HG03442 (cell line): Measurements from ENCODE around the gene VPS13D.

Experiments used
- ATAC-seq: cut with Tn5 transposase; IDR thresholded peaks from one replicate; pipeline ENCODE4 v1.9.1; 2021; ENCODE audit warnings: mild to moderate bottlenecking, moderate library complexity; ENCODE audit not compliant: unreplicated experiment

The VPS13D gene

GRCh38 chr1:12228979-12229378, 851 bp upstream of the VPS13D start:
- no peak for ATAC-seq

DNA sequence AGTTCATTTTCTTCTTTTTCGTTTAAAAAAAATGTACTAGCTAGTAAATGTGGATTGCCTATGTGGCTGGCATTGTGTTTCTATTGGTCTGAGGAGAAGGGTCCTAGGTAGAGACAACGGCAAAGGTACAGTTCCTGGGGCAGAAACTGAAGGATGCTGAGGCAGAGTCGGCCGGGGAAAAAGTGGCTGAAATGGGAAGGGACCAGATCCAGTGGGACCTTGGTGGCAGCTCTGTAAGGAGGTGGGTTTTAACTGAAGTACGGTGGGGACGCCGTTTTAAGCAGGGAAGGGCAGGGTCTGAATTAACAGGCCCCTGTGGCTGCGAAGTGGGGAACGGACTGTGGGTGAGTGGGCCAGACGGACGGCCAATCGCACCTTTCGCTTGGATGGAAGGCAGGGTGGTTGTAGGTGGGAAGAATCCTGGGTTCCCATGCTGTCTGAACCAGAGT, 420 bp upstream of the VPS13D start:
- ATAC-seq: no peak

DNA sequence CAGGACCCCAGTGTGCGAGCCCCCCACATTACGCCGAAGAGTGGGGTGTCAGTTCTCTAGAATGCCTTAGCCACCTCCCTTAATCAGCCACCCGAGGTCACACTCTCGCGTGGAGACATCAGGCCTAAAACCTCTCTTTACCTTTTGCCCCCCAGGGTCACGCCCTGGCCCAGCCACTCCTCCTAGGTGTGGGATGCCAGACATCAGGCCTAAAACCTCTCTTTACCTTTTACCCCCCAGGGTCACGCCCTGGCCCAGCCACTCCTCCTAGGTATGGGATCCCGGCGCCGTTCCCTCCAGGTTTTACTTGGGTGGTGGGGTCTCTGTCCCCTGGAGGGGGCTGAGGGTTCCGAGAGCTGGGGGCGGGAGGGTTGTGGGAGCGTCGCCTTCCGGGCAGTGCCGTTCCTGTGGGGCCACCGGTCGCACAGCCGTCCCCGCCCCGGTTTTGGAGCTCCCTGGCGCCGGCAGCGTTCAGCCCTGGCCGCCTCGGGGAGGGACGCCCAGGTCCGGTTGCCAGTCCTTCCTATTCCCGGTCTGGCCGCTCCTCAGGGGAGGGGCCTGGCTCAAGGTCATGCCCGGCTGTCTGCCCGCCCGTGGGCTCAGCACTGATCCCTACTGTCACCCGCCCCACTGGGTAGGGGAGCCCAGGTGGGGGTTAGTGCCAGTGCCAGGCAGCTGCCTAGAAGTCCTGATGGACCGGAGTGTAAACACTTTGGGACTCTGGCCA, 882 bp downstream of the VPS13D start:
- peak; percentile 10 for ATAC-seq

DNA sequence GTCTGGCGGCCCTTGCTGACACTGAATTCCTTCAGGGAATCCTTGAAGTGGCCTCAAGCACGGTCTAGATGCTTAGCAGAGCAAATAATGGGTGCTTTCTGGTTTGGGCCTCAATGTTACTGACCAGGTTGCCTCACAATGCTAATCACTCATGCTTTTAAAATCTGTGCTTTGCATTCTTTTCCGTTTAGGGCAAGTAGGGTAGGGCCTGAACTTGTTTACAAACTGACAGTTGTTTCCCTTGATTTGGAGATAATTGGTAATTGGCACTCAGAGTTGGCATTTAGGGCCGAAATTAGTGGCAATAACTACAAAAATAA, 1.4 kb downstream of the VPS13D start:
- ATAC-seq: no peak

- ATAC-seq: no peak
These were observed 2.4 kb downstream of the VPS13D start for GRCh38 chr1:12232221-12232620.

- no peak for ATAC-seq
These were observed 14.2 kb downstream of the VPS13D start for GRCh38 chr1:12244078-12244477.

DNA sequence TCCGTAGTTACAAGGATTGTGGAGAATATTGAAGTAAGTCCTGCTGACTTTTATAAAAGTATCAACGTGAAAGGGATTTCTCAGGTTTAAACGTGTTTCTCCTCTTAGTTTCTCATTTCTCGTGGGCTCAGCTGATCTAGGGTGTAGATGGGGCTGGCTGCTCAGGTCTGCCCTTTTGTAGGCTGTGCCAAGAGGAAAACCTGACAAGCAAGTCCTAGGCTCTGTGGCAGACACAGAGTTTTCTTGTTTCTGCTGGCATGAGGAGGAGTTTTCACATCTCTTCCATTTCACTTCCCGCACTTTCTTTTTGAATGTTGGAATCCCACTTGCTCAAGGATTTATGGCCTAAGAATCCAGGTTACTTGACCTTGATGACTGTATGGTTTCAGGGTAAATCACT, 14.8 kb downstream of the VPS13D start:
- ATAC-seq: no peak

DNA sequence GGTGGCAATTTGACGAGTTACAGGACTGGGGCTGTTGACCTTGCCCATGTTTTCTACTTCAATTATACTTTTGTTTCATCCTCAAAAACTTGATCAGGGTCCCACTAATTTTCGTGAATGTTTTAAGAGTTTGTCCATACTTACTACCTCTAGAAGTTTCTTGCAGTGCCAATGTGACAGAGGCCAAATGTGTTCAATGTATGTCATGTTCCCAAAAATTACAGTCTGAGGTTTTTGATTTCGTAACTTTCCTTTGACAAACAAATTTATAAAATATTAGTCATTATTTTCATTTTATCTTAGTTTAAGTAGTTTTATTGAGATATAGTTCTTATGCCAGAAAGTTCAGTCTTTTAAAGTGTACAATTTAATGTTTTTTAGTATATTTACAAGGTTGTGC, 15.3 kb downstream of the VPS13D start:
- ATAC-seq: no peak

- ATAC-seq: no peak
These were observed 15.9 kb downstream of the VPS13D start for GRCh38 chr1:12245733-12246132.

DNA sequence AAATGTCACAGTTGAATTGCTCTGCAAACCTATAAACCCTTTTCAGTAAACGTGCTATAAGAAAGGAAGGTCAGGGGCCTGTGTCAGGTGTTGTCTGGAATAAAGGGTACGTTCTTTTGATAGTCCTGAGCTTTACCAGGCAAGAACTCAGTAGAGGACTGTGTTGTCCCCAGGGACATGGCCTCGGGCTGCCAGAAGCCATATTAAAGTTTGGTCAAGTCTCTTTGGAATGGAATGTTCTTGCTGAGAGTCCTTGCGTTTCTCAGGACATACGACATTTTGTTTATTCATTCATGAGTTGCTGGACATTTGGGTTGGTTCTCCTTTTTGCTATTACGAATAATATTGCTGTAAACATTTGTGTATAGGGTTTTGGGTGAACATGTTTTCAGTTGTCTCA, 16.8 kb downstream of the VPS13D start:
- ATAC-seq: no peak

- ATAC-seq: no peak
These were observed 19.4 kb downstream of the VPS13D start for GRCh38 chr1:12249181-12249580.

DNA sequence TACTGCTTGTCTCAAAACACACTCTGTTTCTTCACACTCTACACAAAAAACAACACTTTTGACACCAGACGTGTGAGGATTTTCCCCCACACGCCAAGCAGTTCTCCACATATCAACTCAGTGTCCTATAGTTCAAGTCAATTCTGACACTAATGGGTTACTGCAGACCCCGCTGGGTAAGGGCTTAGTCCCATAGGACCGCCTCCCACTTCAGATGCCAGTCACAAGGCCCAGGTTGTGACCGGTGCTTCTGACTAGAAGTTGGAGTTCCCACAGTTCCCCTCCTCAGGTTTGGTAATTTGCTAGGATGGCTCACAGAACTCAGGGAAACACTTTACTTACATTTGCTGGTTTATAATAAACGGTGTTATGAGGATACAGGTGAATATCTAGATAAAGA, 19.9 kb downstream of the VPS13D start:
- no peak for ATAC-seq

DNA sequence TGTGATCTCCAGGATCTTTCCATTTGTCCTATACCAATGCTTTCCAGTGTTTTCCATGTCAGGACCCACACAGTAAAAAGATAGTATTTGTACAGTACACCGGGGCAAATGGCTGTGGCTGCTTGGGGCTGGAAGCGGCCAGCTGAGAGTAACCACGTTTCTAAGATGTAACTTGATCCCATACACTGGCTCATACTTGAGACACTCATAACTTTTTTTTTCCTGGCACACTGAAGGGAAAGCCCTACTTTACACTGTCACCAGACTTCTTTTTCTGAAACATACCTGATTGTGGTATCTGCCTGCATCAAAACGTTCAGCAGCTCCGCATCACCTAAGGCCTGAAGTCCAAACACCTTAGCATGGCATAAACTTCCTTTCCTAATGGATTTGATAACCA, 21.6 kb downstream of the VPS13D start:
- no peak for ATAC-seq

GRCh38 chr1:12255913-12256312, 26.1 kb downstream of the VPS13D start:
- no peak for ATAC-seq

GRCh38 chr1:12258272-12258671, 28.4 kb downstream of the VPS13D start:
- ATAC-seq: no peak

DNA sequence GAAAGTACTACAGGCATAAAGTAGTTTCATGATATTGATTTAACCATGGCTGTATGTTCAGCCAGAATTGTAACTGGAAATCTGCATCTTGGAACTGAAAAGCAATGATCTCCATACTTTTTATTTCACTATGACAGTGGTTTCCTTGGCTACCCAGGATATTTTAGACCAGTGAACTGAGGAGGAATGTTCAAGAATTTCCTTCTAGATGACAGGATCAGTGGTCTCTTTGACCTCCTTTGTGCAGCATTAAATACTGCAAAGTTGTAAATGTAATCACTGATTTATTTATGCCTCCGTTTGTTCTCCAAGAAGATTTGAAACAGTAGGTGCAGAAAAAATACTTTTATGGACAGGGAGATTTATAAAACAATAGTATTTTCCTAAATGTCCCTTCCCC, 39.5 kb downstream of the VPS13D start:
- ATAC-seq: no peak

- ATAC-seq: no peak
These were observed 41.2 kb downstream of the VPS13D start for GRCh38 chr1:12271033-12271432.

- ATAC-seq: no peak
These were observed 42.9 kb downstream of the VPS13D start for GRCh38 chr1:12272770-12273169.

- no peak for ATAC-seq
These were observed 45.5 kb downstream of the VPS13D start for GRCh38 chr1:12275370-12275769.

DNA sequence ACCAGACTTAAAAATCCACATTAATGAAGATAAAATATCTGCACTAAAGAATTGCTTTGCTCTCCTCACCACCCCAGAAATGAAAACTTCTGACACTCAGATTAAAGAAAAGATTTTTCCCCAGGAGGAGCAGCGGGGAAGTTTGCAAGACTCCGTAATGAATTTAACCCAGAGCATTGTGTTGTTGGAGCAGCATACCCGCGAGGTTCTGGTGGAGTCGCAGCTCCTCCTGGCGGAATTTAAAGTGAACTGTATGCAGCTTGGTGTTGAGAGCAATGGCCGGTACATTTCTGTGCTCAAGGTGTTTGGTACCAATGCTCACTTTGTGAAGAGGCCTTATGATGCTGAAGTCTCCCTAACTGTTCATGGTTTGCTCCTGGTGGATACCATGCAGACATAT, 46.4 kb downstream of the VPS13D start:
- no peak for ATAC-seq

GRCh38 chr1:12279003-12279402, 49.2 kb downstream of the VPS13D start:
- ATAC-seq: no peak

DNA sequence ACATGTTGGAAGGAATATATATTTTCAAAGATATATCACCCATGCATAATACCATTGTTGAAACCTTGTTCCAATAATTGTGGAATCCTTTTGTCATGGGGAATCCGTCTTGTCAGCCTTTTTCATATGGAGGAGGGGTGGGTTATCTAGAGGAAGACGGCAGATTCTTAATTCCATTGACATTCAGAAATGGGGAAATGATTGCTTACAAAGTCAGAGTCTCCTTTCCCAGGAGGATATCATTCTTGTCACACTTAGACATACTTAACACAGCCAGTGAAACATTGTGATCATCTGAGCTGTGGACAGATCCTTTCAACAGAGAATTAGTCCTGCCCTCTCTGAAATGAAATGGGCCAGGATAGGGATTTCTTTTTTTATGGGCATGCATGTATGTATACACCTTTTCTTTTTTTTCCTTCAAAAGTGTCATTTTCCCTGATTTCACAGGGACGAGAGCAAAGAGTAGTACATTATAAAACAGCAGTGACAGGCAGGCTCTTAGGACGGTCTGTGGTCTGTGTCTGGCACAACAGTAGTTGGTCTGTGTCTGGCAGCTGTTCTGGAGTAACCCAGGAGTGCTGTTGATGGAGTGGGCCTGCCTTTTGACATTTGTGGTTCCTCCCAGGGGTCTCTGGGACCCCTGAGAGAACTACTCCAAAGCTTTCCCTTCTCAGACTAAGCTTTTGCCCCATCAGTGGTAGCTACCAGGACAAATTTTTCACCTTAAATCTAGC, 50.1 kb downstream of the VPS13D start:
- ATAC-seq: no peak

DNA sequence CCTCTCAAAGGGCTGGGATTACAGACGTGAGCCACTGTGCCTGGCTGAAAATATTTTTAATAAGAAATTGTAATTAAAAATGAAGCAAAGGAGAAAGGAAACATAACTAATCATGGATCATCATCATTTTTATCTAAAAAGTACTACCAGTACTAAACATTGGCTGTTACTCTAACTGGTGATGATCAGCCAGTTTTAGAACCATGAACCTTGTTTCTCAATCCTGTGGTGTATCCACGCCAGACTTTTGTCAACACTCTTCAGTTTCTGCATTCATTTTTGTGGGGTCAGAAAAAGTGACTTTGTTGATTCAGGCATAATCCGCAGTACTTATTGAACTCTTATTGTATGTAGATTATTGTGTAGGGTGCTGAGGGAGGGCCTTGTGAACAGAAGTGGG, 52.3 kb downstream of the VPS13D start:
- ATAC-seq: no peak
